C4-2B (cell line): ENCODE results near the gene C1orf94.

Source experiments
- H3K27ac ChIP-seq: fragments of 450-650 bp; 2 replicates; pipeline ENCODE4 v1.5.1; 2017
- CTCF ChIP-seq: fragments of 450-650 bp; conservative IDR thresholded peaks from 2 replicates; pipeline ENCODE4 v1.5.1; 2017; ENCODE audit warnings: mild to moderate bottlenecking
- ZFX ChIP-seq: fragments of 450-650 bp; IDR thresholded peaks from 2 replicates; pipeline ENCODE4 v1.6.1; 2017

Gene C1orf94

DNA sequence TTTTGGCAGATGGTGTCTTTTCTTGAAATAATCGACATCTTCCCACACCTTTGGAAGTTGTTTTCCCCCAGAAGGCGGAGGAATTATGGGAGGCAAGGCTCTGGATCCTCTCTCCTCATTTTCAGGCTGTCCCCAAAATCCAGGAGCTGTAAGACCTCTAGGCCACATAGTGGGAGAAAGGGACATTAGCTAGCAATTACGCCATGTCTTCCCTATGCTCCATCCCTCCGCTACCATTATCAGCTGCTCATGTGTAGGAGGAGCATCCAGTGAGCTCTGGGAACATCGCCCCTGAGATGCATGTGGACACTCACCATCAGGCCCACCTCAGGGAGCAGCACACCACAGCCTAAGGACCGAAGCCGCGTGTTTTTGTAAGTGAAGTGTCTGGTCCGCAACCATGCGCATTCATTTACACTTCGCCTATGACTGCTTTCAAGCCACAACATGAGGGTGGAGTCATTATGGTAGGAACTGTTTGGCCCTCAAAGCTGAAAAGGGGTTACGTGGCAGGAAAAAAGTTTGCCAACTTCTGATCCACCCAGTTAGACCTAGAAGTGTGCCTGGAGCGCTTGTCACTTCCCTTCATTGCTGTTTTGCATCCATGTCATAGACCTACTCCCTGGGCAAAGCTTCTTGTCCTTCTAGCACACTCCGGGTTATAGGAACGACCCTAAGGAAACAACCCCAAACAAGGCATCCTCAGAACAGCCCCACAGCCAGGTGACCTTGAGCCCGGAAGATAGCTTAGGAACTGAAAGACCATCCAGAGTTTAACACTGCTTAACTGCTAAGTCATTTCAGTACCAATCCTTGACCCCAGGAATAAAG lies 85.5 kb downstream of the C1orf94 start:
- TF ChIP-seq CTCF (no peak), ZFX (no peak)
- no peak overlapping the region for H3K27ac ChIP-seq

DNA sequence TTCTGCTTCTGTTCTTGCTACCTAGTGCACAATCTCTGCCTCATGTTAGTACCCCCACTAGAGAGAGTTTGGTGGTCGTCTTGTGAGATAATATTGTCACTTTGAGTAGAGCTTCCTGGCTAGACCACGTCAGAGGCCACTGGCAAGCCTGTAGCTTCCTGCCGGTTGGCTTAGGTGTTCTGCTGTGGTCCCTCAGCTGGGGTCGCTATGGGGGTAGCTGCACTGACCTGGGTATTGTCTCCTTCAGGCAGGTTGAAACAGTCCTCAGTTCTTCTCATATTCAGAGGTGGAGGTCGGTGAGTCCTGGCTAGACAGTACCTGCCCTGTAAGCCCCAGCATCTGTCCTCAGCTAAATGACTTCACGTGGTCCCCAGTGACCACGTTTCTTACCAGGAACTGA lies 86.2 kb downstream of the C1orf94 start:
- no peak for TF ChIP-seq CTCF
- no peak for TF ChIP-seq ZFX
- no peak overlapping the region for H3K27ac ChIP-seq

DNA sequence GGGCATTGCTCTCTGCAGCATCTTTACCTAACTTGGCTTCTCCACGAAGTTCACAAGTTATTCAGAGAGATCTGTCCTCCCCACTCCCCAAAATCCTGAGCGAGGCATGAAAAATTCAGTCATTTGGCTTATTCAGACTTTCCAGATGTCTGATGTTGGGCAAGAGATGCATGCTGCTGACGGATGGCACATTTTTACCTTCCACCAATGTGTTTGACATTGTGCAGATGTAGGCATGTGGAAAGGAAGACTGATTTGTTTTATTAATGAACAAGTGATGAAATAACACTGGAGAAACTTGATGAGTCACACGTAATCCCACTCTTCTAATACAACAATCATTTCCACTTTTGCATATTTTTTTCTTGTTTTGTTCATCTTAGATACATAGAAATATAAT lies 86.7 kb downstream of the C1orf94 start:
- no peak overlapping the region for H3K27ac ChIP-seq

DNA sequence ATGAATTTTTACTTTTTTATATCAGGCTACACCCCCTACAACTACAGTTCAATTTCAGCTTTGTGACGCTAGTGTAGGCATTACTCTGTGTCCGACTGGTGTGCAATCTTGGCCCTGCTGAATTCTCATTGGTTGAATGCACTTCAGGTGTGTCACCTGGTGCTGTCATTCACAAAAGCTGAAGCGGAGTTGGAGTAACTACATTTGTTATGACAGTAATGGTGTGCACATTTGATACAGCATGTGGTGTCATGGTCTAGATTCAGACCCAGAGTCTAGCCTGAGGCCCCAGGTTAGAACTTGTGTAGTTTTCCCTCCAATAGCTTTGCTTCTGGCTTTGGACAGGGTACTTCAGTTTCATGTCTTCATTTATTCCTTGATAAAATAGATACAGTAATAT lies 88.7 kb downstream of the C1orf94 start:
- no peak overlapping the region for H3K27ac ChIP-seq
- TF ChIP-seq ZFX (no peak), CTCF (no peak)

More for the DNA sequence above, 86.7 kb downstream of the C1orf94 start:
- no peak for TF ChIP-seq ZFX
- no peak for TF ChIP-seq CTCF

GRCh38 chr1:34266127-34266951 lies 89.6 kb downstream of the C1orf94 start:
- TF ChIP-seq ZFX, result no peak
- TF ChIP-seq CTCF, result no peak
- no peak overlapping the region for H3K27ac ChIP-seq

DNA sequence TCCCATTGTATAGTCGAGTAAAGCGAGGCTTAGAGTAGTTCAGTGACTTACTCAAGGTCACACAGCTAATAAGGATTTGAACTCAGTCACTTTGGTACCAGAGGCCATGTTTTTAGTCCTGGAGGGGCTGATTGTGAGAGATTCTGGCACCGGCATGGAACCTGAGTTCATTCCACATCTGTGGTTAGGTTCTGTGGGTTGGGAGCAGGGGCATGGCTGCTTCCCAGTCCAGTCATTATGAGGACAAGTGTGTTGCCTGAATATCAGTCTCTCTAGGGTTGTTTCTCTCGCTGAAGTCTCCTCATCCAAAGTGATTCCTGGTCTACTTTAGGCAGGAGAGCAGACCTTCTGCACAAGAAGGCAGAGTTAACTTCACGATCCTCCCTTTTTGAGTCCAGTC lies 90.6 kb downstream of the C1orf94 start:
- no peak overlapping the region for H3K27ac ChIP-seq
- TF ChIP-seq CTCF (no peak), ZFX (no peak)

DNA sequence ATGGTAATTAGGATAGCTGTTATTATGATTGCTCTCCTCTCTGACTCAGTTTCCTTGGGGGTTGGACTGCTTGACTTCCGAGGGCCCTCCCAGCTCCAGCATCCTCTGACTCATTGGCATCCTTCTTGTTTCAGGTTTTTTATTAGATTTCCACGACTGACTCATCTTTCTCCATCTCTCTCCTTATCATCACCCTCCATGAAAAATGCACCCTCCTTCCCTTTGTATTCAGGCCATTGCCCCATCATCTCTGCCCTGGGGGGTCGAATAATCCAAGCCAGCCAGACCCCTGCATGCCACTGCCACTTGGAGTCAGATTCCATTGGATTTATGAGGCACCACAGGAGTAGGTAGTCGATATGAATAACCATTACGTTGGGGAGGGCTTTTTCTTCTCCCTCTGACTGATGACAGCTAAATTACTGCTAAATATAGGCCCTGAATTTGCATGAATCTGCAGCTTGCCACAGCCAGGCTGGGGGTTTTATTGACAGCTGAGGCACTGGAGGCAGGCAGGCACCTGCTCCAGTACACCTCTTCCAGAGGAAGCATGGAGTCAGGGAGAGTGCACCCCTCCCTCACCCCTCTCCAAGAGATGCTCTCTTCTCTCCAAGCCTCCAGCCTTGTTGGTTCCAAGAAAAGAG lies 91.7 kb downstream of the C1orf94 start:
- TF ChIP-seq CTCF (no peak), ZFX (no peak)
- H3K27ac ChIP-seq, result no peak overlapping the region
